Heart left ventricle (tissue), 16 donors: ENCODE data around the gene DLGAP1. TPM values are rescaled to one million over a fixed set of nuclear protein-coding genes. Genes with fewer than 3 reads are reported as not detected.

Source experiments
- ATAC-seq, 4 donors: fragments of 200-7000 bp; cut with Tn5 transposase; one replicate each; pipeline ENCODE4 v1.9.1; 2020 to 2022; ENCODE audit warnings: moderate library complexity in 4 of 4, mild to moderate bottlenecking in 3 of 4, moderate number of reproducible peaks in 1 of 4
- DNase-seq, 5 donors: peaks; one replicate each; pipeline ENCODE4 v3.0.0-alpha.2; 2020
- H3K27ac ChIP-seq, 12 donors: fragments of 200-600 bp; sonication (generic) in 4 of 12; one replicate each; pipeline versions ENCODE4 v1.5.0 to v1.8.0; 2016 to 2022; ENCODE audit warnings: mild to moderate bottlenecking in 2 of 12
- H3K27me3 ChIP-seq, 9 donors: fragments of 200-600 bp; sonication (generic) in 2 of 9; one replicate each; pipeline versions ENCODE4 v1.5.1 to v1.8.0; 2016 to 2022; ENCODE audit warnings: mild to moderate bottlenecking in 3 of 9
- H3K36me3 ChIP-seq, 9 donors: fragments of 200-600 bp; sonication (generic) in 2 of 9; one replicate each; pipeline versions ENCODE4 v1.5.0 to v1.8.0; 2018 to 2022; ENCODE audit warnings: mild to moderate bottlenecking in 2 of 9
- H3K4me1 ChIP-seq, 12 donors: fragments of 200-600 bp; sonication (generic) in 4 of 12; one replicate each; pipeline versions ENCODE4 v1.5.0 to v1.8.0; 2016 to 2022; ENCODE audit warnings: mild to moderate bottlenecking in 3 of 12
- H3K4me3 ChIP-seq, 12 donors: fragments of 200-600 bp; sonication (generic) in 4 of 12; one replicate each; pipeline versions ENCODE4 v1.5.0 to v1.8.0; 2017 to 2022; ENCODE audit warnings: mild to moderate bottlenecking in 9 of 12, moderate library complexity in 4 of 12
- H3K9me3 ChIP-seq, 12 donors: fragments of 200-600 bp; sonication (generic) in 4 of 12; one replicate each; pipeline versions ENCODE4 v1.5.0 to v1.8.0; 2016 to 2022; ENCODE audit warnings: mild to moderate bottlenecking in 1 of 12
- CTCF ChIP-seq, 12 donors: fragments of 200-600 bp; sonication (generic) in 4 of 12; IDR thresholded peaks; one replicate each; pipeline versions ENCODE4 v1.5.0 to v1.8.0; 2018 to 2022; ENCODE audit warnings: antibody characterized with exemption in 12 of 12, mild to moderate bottlenecking in 5 of 12
- POLR2A ChIP-seq, 2 donors: fragments of 450-650 bp; IDR thresholded peaks; one replicate each; pipeline ENCODE4 v1.6.1; 2017; ENCODE audit warnings: antibody characterized with exemption in 2 of 2, mild to moderate bottlenecking in 2 of 2, moderate library complexity in 2 of 2
- WGBS, 4 donors: extraction: QIAGEN DNeasy Blood & Tissue Kit in 2 of 4; methylation state at CpG; one replicate each; pipeline versions ENCODE4 v1.1.5 to v1.1.7; 2013 to 2018; 5-methylcytosine and 5-hydroxymethylcytosine counted together
- intact Hi-C, 10 donors: fragments of 100-400 bp; cut with DNase I; formaldehyde crosslinking; loops; one replicate each; pipeline versions ENCODE4 v1.11.1 to v1.14.2; 2022
- polyA plus RNA-seq, 2 donors: library from polyadenylated mRNA; stranded (reverse); fragments of 200-250 nt; gene quantifications; one replicate each; pipeline ENCODE4 v1.2.3, GENCODE V29; 2013
- total RNA-seq, 9 donors: library from RNA; depleted of rRNA in 2 of 9; stranded (reverse); fragments of >200 nt in 2 of 9; fragmentation: NEBNext Ultra II Directional in 3 of 9; extraction: Animal tissue kit (Norgen Biotek cat#: 25700) in 3 of 9; gene quantifications; one replicate each; pipeline versions ENCODE4 v1.1.0 to v1.2.4, GENCODE V29; 2016 to 2023
- donor health status: ischemic (EF 13 %, LVEDD 7.1; RV severe dilation, severe dysfunction).
- donor health status: healthy with polysubstance abuse.
- donor health status: DM: no; HTN: yes; CAD: no.
- donor health status: DM: no; HTN: no; CAD: no.
- donor health status: ischemic (EF 25% LVEDD 6.9; RV normal size, moderate dysfunction).
- donor health status: ischemic (EF 25% LVEDD 5.7; RV mildly dilated, moderate dysfunction).
- donor health status: healthy.
- donor health status: DM: yes; HTN: yes; CAD: no.
- donor health status: ischemic (EF 35%, LVEDD 5.7; RV mildly dilated, moderate dysfunction).
- donor health status: nonischemic (EF 11% LVEDD 7.7; RV severe dilation, severe dysfunction).
- donor health status: DM: yes; HTN: yes; CAD: no.
- donor health status: PGD.
- donor health status: ischemic (EF 29% LVEDD 5.4; RV normal size, mild dysfunction).
- donor health status: nonischemic (EF 23%, LVEDD 6.1; RV moderate dilation, normal function).

The DLGAP1 gene
- total and polyA plus RNA-seq, 11 donors = 0.10 to 5.5 (median 0.40) TPM; not detected in 1

- no peak overlapping the region for H3K27ac ChIP-seq
- TF ChIP-seq POLR2A (IDR thresholded peaks at IDR 0.05) (no peak), CTCF (IDR thresholded peaks at IDR 0.05) (no peak)
- H3K27me3 ChIP-seq = no peaks in the 10 kb centered on the region
- intact Hi-C loops = no loop called here
- H3K4me3 ChIP-seq = no peak overlapping the region
- no peak for ATAC-seq
- no peaks in the 10 kb centered on the region for H3K36me3 ChIP-seq
- no peaks in the 10 kb centered on the region for H3K4me1 ChIP-seq
- 61 to 69% (median 62%) methylated on average over 5 of the region's 5 CpGs for WGBS, 4 donors
- no peaks in the 10 kb centered on the region for H3K9me3 ChIP-seq
- DNase-seq = no peak
Observed at GRCh38 chr18:4286256-4286655, 168.9 kb downstream of the DLGAP1 start.

GRCh38 chr18:4285525-4285924, 169.6 kb downstream of the DLGAP1 start:
- WGBS, 4 donors = 49 to 70% (median 57%) methylated on average over 3 of the region's 3 CpGs
- intact Hi-C loops = no loop called here
- ATAC-seq = no peak

GRCh38 chr18:4284528-4284927, 170.6 kb downstream of the DLGAP1 start:
- no peak for DNase-seq
- WGBS, 4 donors = 55 to 82% (median 71%) methylated on average over 1 to 2 of the region's 2 CpGs
- Histone ChIP-seq H3K27ac (no peak overlapping the region), H3K36me3 (no peaks in the 10 kb centered on the region), H3K4me3 (no peak overlapping the region), H3K4me1 (no peaks in the 10 kb centered on the region), H3K9me3 (no peaks in the 10 kb centered on the region), H3K27me3 (no peaks in the 10 kb centered on the region)
- intact Hi-C loops = no loop called here
- ATAC-seq = no peak
- no peak for TF ChIP-seq CTCF (IDR thresholded peaks at IDR 0.05)
- TF ChIP-seq POLR2A (IDR thresholded peaks at IDR 0.05) = no peak

More at GRCh38 chr18:4285525-4285924, 169.6 kb downstream of the DLGAP1 start:
- DNase-seq = no peak
- Histone ChIP-seq H3K9me3 (no peaks in the 10 kb centered on the region), H3K36me3 (no peaks in the 10 kb centered on the region), H3K27me3 (no peaks in the 10 kb centered on the region), H3K4me1 (no peaks in the 10 kb centered on the region), H3K27ac (no peak overlapping the region), H3K4me3 (no peak overlapping the region)
- no peak for TF ChIP-seq CTCF (IDR thresholded peaks at IDR 0.05)
- no peak for TF ChIP-seq POLR2A (IDR thresholded peaks at IDR 0.05)

- H3K4me1 ChIP-seq = no peaks in the 10 kb centered on the region
- DNase-seq (no peak), ATAC-seq (no peak)
- H3K27ac ChIP-seq = no peak overlapping the region
- no peaks in the 10 kb centered on the region for H3K36me3 ChIP-seq
- TF ChIP-seq POLR2A (IDR thresholded peaks at IDR 0.05) (no peak), CTCF (IDR thresholded peaks at IDR 0.05) (no peak)
- no peak overlapping the region for H3K4me3 ChIP-seq
- H3K27me3 ChIP-seq = no peaks in the 10 kb centered on the region
- intact Hi-C loops = no loop called here
- no peaks in the 10 kb centered on the region for H3K9me3 ChIP-seq
- WGBS, 4 donors = 53 to 65% (median 61%) methylated on average over 4 of the region's 4 CpGs
Observed at GRCh38 chr18:4283746-4284291, 171.3 kb downstream of the DLGAP1 start.
